ENCODE results near the gene HTR6.
A peak's percentile ranks its signal among the peaks of the same experiment; 100 is the strongest.

- TF ChIP-seq CTCF (conservative IDR thresholded peaks at IDR 0.05 in 1 of 2, IDR thresholded peaks at IDR 0.05 in 1 of 2; ENCODE audit: low read depth in 1 of 2, low read length in 2 of 2) (peak; percentile 32 to 36), EZH2 (IDR thresholded peaks at IDR 0.05; ENCODE audit: low read length, missing control alignments) (no peak)
These were observed 16.0 kb upstream of the HTR6 start for GRCh38 chr1:19648689-19649088.

Measured in fibroblast of lung (primary cell).